RWPE1 (cell line): ENCODE measurements around the gene HPCA.

Experiments used
- CTCF ChIA-PET: fragments of 350-600 bp; sonication (Branson Sonifier 250); formaldehyde crosslinking; extraction: SDS; loops from one replicate; lab custom pipeline; 2021; lab: Yijun Ruan, JAX
- POLR2A ChIA-PET: fragments of 400-600 bp; formaldehyde crosslinking; extraction: SDS; loops from one replicate; lab custom pipeline; 2020; ENCODE audit warnings: antibody characterized with exemption; ENCODE audit not compliant: low non-redundant PET; lab: Yijun Ruan, JAX
- DNase-seq: peaks from one replicate; pipeline ENCODE4 v3.0.0; 2012; ENCODE audit warnings: low spot score
- H3K27ac ChIP-seq: fragments of 450-650 bp; 2 replicates; pipeline ENCODE4 v1.5.1; 2017
- TF ChIP-seq, protein P1 (sequence below): fragments of 450-650 bp; conservative IDR thresholded peaks from 2 replicates; pipeline ENCODE4 v1.5.1; 2017; ENCODE audit warnings: low read depth, mild to moderate bottlenecking

HPCA gene

DNA sequence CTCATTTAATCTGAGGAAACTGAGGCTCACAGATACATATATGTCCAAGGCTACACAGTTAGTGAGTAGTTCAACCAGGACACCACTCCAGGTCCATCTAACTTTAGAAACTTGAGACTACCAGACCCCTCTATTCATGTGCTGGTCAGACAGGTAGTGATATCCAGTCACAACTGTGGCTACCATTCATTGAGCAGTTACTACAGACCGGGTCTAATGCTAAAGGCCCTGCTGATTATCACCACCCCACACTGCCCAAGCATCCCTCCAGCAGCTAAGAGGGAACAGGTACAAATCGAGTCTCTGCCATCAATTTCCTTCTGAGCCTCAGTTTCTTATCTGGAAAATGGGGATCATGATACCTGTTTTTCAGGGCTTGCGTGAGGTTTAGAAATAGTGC, 5.3 kb downstream of the HPCA start:
- ChIA-PET CTCF (interaction anchor here (0.9 to 2.1 kb wide), 2 partner anchors 13 to 179 kb away, joined by 6 to 7 read pairs; no protein-coding TSS in a partner anchor), POLR2A (no interaction called here)

DNA sequence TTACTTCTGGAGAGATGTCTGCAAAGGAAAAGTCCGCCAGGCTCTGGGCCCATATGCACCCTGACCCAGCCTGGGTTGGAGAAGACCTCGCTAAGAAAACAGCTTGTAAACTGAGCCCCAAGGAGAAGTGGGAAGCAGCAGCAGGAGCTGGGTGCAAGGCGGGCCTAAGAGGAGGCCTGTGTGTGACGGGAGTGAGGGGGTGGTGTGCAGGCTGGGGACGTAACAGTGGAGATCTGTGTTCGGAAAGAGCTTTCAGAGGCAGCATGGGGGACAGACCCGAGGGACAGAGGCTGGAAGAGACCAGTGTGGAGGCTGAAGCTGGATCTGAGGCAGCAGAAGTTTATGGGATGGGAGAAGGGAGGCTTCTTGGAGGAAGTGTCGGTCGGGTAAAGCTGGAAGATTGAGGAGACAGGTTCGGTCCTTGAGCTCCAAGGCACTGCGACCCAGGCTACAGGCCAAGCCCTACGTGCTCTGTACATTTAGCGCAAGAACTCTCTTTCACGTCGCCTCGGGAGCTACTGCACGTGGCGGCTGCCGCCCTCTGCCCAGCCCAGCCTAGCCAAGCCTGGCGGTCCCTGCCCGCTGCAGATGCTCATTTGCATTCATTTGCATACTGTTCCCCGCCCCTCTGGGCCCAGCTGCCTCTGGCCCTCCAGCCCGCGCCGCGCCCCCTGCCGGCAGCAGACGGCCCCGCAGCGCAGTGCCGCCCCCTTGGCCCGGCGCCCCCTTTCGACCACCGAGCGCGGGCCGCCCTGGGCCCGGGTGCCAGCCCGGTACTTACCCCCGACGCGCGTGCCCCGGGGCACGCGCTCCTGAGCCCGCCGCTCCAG, 6.3 kb downstream of the HPCA start:
- TF ChIP-seq, protein P1, sequence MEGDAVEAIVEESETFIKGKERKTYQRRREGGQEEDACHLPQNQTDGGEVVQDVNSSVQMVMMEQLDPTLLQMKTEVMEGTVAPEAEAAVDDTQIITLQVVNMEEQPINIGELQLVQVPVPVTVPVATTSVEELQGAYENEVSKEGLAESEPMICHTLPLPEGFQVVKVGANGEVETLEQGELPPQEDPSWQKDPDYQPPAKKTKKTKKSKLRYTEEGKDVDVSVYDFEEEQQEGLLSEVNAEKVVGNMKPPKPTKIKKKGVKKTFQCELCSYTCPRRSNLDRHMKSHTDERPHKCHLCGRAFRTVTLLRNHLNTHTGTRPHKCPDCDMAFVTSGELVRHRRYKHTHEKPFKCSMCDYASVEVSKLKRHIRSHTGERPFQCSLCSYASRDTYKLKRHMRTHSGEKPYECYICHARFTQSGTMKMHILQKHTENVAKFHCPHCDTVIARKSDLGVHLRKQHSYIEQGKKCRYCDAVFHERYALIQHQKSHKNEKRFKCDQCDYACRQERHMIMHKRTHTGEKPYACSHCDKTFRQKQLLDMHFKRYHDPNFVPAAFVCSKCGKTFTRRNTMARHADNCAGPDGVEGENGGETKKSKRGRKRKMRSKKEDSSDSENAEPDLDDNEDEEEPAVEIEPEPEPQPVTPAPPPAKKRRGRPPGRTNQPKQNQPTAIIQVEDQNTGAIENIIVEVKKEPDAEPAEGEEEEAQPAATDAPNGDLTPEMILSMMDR, result peak; percentile 74
- CTCF ChIA-PET, result interaction anchor here (0.6 to 2.9 kb wide), 11 partner anchors 9 to 261 kb away, joined by 3 to 11 read pairs (median 4); no protein-coding TSS in a partner anchor
- POLR2A ChIA-PET, result no interaction called here
- peak; percentile 35 for DNase-seq
- no peak overlapping the region for H3K27ac ChIP-seq

More for the DNA sequence above, 5.3 kb downstream of the HPCA start:
- no peak for DNase-seq
- no peak overlapping the region for H3K27ac ChIP-seq
- TF ChIP-seq, protein P1, result no peak

DNA sequence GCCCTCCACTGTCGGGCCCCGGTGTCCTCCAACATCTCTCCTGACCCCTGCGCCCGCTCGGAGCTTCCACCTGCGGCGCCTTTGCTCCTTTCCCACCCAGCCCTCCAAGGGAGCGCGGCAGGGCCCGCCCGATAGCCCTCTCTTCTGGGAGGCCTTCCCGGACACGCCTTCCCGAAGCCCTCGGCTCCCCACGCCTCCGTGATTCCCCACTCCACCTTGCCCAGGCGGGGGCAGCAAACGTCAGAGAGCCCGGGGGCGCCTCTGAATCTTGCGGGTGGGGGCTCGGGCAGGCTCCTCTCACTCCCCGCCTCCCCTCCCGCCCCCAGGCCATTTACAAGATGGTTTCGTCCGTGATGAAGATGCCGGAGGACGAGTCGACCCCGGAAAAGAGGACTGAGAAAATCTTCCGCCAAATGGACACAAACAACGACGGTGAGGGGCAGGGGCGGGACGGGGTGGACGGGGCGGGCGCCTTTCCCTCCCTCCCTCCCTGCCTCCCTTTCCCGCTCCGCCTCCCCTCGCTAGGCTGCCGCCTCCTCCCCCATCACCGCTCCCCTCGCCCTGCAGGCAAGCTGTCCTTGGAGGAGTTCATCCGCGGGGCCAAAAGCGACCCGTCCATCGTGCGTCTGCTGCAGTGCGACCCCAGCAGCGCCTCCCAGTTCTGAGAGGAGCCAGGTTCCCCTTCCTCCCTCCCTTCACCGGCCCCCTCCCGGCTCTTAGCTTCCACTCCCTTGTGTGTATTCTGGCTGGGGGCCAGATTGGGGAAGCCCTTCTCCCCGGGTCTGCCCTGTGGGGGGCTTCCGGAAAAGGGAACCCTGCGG, 7.1 kb downstream of the HPCA start:
- POLR2A ChIA-PET, result no interaction called here
- CTCF ChIA-PET, result interaction anchor here (0.6 to 2.9 kb wide), 7 partner anchors 9 to 815 kb away, joined by 3 to 11 read pairs (median 6); no protein-coding TSS in a partner anchor
- H3K27ac ChIP-seq, result no peak overlapping the region
- DNase-seq, result peak; percentile 26
- TF ChIP-seq, protein P1, result peak; percentile 46

DNA sequence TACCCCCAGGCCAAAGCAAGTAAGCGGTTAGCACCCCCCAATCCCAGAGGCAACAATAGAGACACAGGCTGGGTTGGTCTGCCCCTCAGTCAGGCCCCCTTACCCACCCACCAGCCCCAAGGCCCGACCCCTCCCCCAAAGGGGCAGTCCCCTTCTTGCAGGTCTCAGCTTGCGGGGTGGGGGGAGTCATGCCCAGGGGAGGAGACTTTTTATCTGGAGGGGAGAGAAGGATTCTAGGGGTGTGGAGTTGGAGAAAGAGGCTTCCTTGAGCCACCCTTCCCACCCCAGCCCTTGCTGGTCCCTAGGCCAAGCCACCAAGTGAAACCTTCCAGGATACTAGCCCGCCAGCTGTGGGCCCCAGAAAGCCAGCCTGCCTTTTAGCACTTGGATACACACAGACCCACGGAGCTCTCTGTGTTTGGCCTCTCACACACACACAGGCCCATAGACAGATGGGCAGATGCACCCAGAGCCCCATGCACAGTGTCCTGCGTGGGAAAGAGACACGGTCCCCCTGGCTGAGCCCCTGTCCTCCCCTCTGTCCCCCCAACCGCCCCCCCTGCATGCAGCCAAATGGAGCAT, 7.8 kb downstream of the HPCA start:
- DNase-seq, result no peak
- ChIA-PET CTCF (interaction anchor here (0.6 to 2.9 kb wide), 2 partner anchors 192 to 816 kb away, joined by 3 to 9 read pairs; no protein-coding TSS in a partner anchor), POLR2A (no interaction called here)
- no peak overlapping the region for H3K27ac ChIP-seq
- TF ChIP-seq, protein P1, result no peak

DNA sequence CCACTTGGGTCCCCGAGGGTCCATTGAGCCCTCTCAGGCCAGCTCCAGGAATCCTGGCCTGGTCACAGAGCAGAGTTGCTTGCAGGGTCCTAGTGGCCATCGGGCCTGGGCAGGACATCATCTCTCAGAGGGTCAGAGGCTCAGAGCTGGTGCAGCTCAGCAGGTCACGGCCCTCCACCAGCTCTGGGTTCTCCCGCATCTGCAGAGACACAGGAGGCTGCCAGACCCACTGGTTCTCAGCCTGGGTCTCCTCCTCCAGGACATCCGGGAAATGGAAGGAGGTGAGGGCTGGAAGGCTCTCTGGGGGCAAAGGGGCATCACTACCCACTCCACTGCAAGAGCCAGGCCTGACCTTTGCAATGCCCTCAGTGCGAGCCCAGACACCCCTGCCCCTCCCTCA, 8.4 kb downstream of the HPCA start:
- DNase-seq, result no peak
- TF ChIP-seq, protein P1, result no peak
- POLR2A ChIA-PET, result no interaction called here
- CTCF ChIA-PET, result interaction anchor here (2.9 kb wide), 1 partner anchor 192 kb away, joined by 9 read pairs; no protein-coding TSS in a partner anchor
- H3K27ac ChIP-seq, result peak overlapping the region; percentile 1; the same call in 1 of the 2 replicates
